Gastroesophageal sphincter (tissue), 4 donors: ENCODE data around the gene NAA38. TPM values are rescaled to one million over a fixed set of nuclear protein-coding genes. Genes with fewer than 3 reads are reported as not detected.

Source experiments
- ATAC-seq: fragments of 150-250 bp; one replicate; pipeline ENCODE4 v1.9.1; 2016; ENCODE audit warnings: mild to moderate bottlenecking, moderate library complexity
- H3K27ac ChIP-seq, 4 donors: fragments of 200-600 bp; sonication (generic) in 3 of 4; 1 replicate in 3 of 4; 2 replicates in 1 of 4; pipeline ENCODE4 v1.5.1; 2016 to 2019
- H3K27me3 ChIP-seq: fragments of 200-600 bp; sonication (generic); one replicate; pipeline ENCODE4 v1.5.1; 2019
- H3K36me3 ChIP-seq, 2 donors: fragments of 200-600 bp; sonication (generic); one replicate each; pipeline ENCODE4 v1.5.1; 2019; ENCODE audit warnings: control low read depth in 1 of 2
- H3K4me1 ChIP-seq, 3 donors: fragments of 200-600 bp; sonication (generic); 1 replicate in 2 of 3; 2 replicates in 1 of 3; pipeline ENCODE4 v1.5.1; 2016 to 2019; ENCODE audit warnings: control low read depth in 2 of 3
- H3K4me3 ChIP-seq, 2 donors: fragments of 200-600 bp; sonication (generic); one replicate each; pipeline ENCODE4 v1.5.1; 2019; ENCODE audit warnings: mild to moderate bottlenecking in 1 of 2, moderate library complexity in 1 of 2
- H3K9me3 ChIP-seq, 3 donors: fragments of 200-600 bp; sonication (generic); one replicate each; pipeline ENCODE4 v1.5.1; 2017 to 2019; ENCODE audit warnings: control low read depth in 2 of 3
- CTCF ChIP-seq, 4 experiments: fragments of 200-600 bp in 2 of 4; fragments of 450-650 bp in 2 of 4; sonication (generic) in 1 of 4; IDR thresholded peaks; one replicate each; pipeline ENCODE4 v1.5.1; 2017 to 2019; ENCODE audit warnings: antibody characterized with exemption in 4 of 4, mild to moderate bottlenecking in 2 of 4, moderate library complexity in 2 of 4
- EP300 ChIP-seq: sonication (generic); formaldehyde crosslinking; IDR thresholded peaks from one replicate; pipeline ENCODE4 v1.6.1; 2017; ENCODE audit warnings: antibody characterized with exemption, mild to moderate bottlenecking
- POLR2A ChIP-seq, 2 donors: fragments of 450-650 bp; IDR thresholded peaks; one replicate each; pipeline ENCODE4 v1.6.1; 2017; ENCODE audit warnings: antibody characterized with exemption in 2 of 2, mild to moderate bottlenecking in 2 of 2, moderate library complexity in 1 of 2
- POLR2AphosphoS5 ChIP-seq: sonication (generic); formaldehyde crosslinking; IDR thresholded peaks from one replicate; pipeline ENCODE4 v1.6.1; 2017; ENCODE audit warnings: antibody characterized with exemption
- WGBS, 2 donors: methylation state at CpG; one replicate each; pipeline ENCODE4 v1.1.5; 2018; ENCODE audit warnings: low coverage in 1 of 2; 5-methylcytosine and 5-hydroxymethylcytosine counted together
- total RNA-seq, 4 donors: library from RNA; depleted of rRNA; stranded (reverse); fragments of >200 nt; gene quantifications; one replicate each; pipeline ENCODE4 v1.1.0, GENCODE V29; 2016

The NAA38 gene
- total RNA-seq, 4 donors from 2014 or later, result 60.5 to 84.7 (median 69.8) TPM

GRCh38 chr17:7831233-7831632 is 26.1 kb downstream of the NAA38 start:
- Histone ChIP-seq H3K4me1 (peaks cover 0 to 16% (median 8%) of the 10 kb centered on the region in 3 donors), H3K9me3 (no peaks in the 10 kb centered on the region), H3K27ac (no peak overlapping the region), H3K36me3 (no peaks in the 10 kb centered on the region), H3K4me3 (no peak overlapping the region), H3K27me3 (no peaks in the 10 kb centered on the region)
- no peak for TF ChIP-seq CTCF (IDR thresholded peaks at IDR 0.05)
- TF ChIP-seq POLR2A (IDR thresholded peaks at IDR 0.05), result no peak
- TF ChIP-seq POLR2AphosphoS5, result no peak
- no peak for TF ChIP-seq EP300
- ATAC-seq, result no peak
- 20 to 80% methylated on average over 1 to 6 of the region's 7 CpGs for WGBS, 2 donors

GRCh38 chr17:7830616-7831015 is 26.7 kb downstream of the NAA38 start:
- no peaks in the 10 kb centered on the region for H3K9me3 ChIP-seq
- no peak overlapping the region for H3K4me3 ChIP-seq
- no peaks in the 10 kb centered on the region for H3K27me3 ChIP-seq
- no peak overlapping the region for H3K27ac ChIP-seq
- 60 to 77% methylated on average over 1 to 7 of the region's 8 CpGs for WGBS, 2 donors
- TF ChIP-seq EP300 (no peak), POLR2A (IDR thresholded peaks at IDR 0.05) (no peak), POLR2AphosphoS5 (no peak), CTCF (IDR thresholded peaks at IDR 0.05) (no peak)
- peaks cover 0 to 15% (median 5%) of the 10 kb centered on the region in 3 donors for H3K4me1 ChIP-seq
- H3K36me3 ChIP-seq, result no peaks in the 10 kb centered on the region
- ATAC-seq, result no peak

GRCh38 chr17:7825206-7825990 is 32.0 kb downstream of the NAA38 start:
- peak; percentile 46 for ATAC-seq
- TF ChIP-seq EP300 (no peak), POLR2A (IDR thresholded peaks at IDR 0.05) (no peak), POLR2AphosphoS5 (peak; percentile 61)
- H3K27me3 ChIP-seq, result no peaks in the 10 kb centered on the region
- no peak overlapping the region for H3K27ac ChIP-seq
- no peaks in the 10 kb centered on the region for H3K36me3 ChIP-seq
- no peak overlapping the region for H3K4me3 ChIP-seq
- 21 to 30% methylated on average over 8 to 12 of the region's 12 CpGs for WGBS, 2 donors
- H3K4me1 ChIP-seq, result peaks cover 0 to 12% (median 0%) of the 10 kb centered on the region in 3 donors
- H3K9me3 ChIP-seq, result no peaks in the 10 kb centered on the region

- WGBS, 2 donors, result 75 to 76% methylated on average over 2 to 5 of the region's 9 CpGs
- no peak for TF ChIP-seq CTCF (IDR thresholded peaks at IDR 0.05)
- TF ChIP-seq POLR2AphosphoS5, result no peak
- TF ChIP-seq POLR2A (IDR thresholded peaks at IDR 0.05), result no peak
- no peak for TF ChIP-seq EP300
- H3K9me3 ChIP-seq, result no peaks in the 10 kb centered on the region
- H3K4me3 ChIP-seq, result no peak overlapping the region
- no peaks in the 10 kb centered on the region for H3K36me3 ChIP-seq
- H3K4me1 ChIP-seq, result peaks cover 0 to 12% (median 0%) of the 10 kb centered on the region in 3 donors
- no peak overlapping the region for H3K27ac ChIP-seq
- H3K27me3 ChIP-seq, result no peaks in the 10 kb centered on the region
- no peak for ATAC-seq
These were observed 33.1 kb downstream of the NAA38 start for GRCh38 chr17:7824021-7824924.

- WGBS, 2 donors, result 76 to 83% methylated on average over 15 to 20 of the region's 20 CpGs
- H3K27me3 ChIP-seq, result no peaks in the 10 kb centered on the region
- H3K27ac ChIP-seq, result no peak overlapping the region
- no peak for TF ChIP-seq CTCF (IDR thresholded peaks at IDR 0.05)
- no peak for TF ChIP-seq POLR2A (IDR thresholded peaks at IDR 0.05)
- TF ChIP-seq EP300, result no peak
- no peak for TF ChIP-seq POLR2AphosphoS5
- H3K4me3 ChIP-seq, result no peak overlapping the region
- no peak for ATAC-seq
- peaks cover 0 to 12% (median 0%) of the 10 kb centered on the region in 3 donors for H3K4me1 ChIP-seq
- no peaks in the 10 kb centered on the region for H3K9me3 ChIP-seq
- H3K36me3 ChIP-seq, result no peaks in the 10 kb centered on the region
These were observed 33.8 kb downstream of the NAA38 start for GRCh38 chr17:7823581-7824001.
